ENCODE results near the gene BCL2L12. TPM values are rescaled to one million over a fixed set of nuclear protein-coding genes. Genes with fewer than 3 reads are reported as not detected.
A peak's percentile ranks its signal among the peaks of the same experiment; 100 is the strongest.

The BCL2L12 gene
- total RNA-seq, 4 donors from 2014 or later = 3.1 to 23.8 (median 3.5) TPM

DNA sequence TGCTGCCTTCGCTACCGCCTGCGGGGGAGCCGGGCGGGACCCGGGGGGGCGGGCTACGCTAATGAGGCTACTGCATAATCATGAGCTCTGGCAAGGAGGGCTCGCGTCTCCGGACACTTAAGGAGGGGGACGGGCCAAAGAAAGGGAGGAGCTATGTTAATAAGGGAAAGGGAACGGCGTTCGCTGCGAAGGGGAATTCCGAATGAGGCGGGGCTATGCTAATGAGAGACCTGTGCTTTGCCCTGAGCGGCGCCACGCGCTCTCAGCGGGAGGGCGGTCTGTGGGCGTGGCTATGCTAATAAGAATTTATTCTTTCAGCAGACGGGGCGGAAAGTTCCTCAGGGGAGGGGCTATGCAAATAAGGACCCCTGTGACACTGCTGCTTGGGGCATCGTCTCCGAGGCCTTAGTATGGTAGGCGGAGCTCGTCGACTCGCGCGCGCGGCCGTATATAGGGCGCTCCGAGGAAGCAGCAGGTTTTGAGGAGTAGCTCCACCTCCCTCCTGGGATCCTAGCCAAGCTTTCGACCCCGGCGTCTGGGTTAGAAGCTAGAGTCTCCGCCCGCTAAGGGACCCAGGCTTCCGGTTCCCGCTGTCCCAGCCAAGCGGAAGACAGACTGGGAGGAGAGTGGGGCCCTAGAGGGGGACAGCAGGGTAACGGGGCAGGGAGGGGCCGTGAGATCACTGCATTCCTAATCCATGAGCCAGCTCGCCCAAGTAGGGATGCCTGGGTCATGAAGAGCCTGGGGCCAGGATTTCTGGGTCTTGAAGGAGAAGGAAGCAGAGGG, 25.4 kb upstream of the BCL2L12 start, which contains the start of gene RRAS:
RRAS (minus strand) TSS at position 31 of the 786 bp plus-strand sequence. CDS start 45 bp downstream, outside the sequence.
- Histone ChIP-seq H3K9me3 (no peaks in the 10 kb centered on the region), H3K27ac (peak within 1 kb of the TSS; percentile 97 to 99), H3K36me3 (no peaks in the 10 kb centered on the region), H3K4me1 (peaks cover 4 to 14% of the 10 kb centered on the region in 2 donors), H3K4me3 (peak within 1 kb of the TSS; percentile 72 to 91), H3K27me3 (no peaks in the 10 kb centered on the region)
- DNase-seq = peak; percentile 99 to 100
- TF ChIP-seq, protein P1, sequence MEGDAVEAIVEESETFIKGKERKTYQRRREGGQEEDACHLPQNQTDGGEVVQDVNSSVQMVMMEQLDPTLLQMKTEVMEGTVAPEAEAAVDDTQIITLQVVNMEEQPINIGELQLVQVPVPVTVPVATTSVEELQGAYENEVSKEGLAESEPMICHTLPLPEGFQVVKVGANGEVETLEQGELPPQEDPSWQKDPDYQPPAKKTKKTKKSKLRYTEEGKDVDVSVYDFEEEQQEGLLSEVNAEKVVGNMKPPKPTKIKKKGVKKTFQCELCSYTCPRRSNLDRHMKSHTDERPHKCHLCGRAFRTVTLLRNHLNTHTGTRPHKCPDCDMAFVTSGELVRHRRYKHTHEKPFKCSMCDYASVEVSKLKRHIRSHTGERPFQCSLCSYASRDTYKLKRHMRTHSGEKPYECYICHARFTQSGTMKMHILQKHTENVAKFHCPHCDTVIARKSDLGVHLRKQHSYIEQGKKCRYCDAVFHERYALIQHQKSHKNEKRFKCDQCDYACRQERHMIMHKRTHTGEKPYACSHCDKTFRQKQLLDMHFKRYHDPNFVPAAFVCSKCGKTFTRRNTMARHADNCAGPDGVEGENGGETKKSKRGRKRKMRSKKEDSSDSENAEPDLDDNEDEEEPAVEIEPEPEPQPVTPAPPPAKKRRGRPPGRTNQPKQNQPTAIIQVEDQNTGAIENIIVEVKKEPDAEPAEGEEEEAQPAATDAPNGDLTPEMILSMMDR (IDR thresholded peaks at IDR 0.05) = peak in 1 of 4 experiments; percentile 25
- peak; percentile 75 to 93 for TF ChIP-seq POLR2A (IDR thresholded peaks at IDR 0.05)
- intact Hi-C loops (cut with DNase I; ENCODE audit: low total_unique reads) = no loop called here

DNA sequence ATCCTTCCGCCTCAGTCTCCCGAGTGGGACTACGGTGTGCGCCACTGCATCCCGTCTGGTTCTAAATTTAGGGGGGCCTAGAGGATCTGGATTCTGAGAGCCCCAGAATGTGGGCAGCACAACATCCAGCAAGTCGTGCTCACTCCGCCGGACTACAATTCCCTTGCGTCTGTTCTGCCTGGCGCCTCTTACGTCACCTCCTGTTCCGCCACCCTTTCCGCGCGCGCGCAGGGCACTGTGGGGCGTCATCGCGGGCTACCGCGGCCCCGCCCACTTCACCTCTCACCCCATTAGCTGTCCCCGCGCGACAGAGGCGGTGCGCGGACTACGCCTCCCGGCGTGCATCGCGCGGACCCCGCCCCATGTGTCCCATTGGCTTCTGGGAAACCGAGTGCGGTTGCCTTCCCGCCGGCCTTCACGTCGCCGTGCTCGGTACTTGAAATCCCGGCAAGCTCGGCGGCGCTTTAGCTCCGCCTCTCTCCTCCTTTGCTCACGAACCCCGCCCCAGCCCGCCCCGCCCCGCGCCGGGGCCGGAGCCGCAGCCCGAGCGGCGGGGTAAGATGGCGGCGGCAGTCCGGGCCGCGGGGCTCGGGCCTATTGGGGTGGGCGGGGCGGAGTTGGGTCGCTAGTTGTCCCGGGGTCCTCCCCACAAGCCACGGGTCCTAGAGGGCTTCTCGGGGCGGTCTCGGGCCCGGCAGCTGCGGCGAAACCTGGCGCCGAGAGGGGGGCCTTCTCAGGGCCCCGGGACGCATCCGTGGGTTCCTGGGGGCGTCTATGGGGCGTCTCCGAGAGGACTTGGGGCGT, 23.8 kb upstream of the BCL2L12 start, which contains the start of gene SCAF1:
SCAF1 (plus strand) TSS at position 522 of the 804 bp plus-strand sequence. CDS start 2,818 bp downstream, outside the sequence.
- Histone ChIP-seq H3K27me3 (no peaks in the 10 kb centered on the region), H3K4me3 (peak within 1 kb of the TSS; percentile 91 to 98), H3K36me3 (no peaks in the 10 kb centered on the region), H3K9me3 (no peaks in the 10 kb centered on the region), H3K4me1 (peaks cover 4 to 14% of the 10 kb centered on the region in 2 donors), H3K27ac (peak within 1 kb of the TSS; percentile 97 to 99)
- intact Hi-C loops (cut with DNase I; ENCODE audit: low total_unique reads) = no loop called here
- TF ChIP-seq, protein P1 (IDR thresholded peaks at IDR 0.05) = peak in 2 of 4 experiments; percentile 22 to 24
- TF ChIP-seq POLR2A (IDR thresholded peaks at IDR 0.05) = peak; percentile 99
- peak; percentile 99 for DNase-seq

DNA sequence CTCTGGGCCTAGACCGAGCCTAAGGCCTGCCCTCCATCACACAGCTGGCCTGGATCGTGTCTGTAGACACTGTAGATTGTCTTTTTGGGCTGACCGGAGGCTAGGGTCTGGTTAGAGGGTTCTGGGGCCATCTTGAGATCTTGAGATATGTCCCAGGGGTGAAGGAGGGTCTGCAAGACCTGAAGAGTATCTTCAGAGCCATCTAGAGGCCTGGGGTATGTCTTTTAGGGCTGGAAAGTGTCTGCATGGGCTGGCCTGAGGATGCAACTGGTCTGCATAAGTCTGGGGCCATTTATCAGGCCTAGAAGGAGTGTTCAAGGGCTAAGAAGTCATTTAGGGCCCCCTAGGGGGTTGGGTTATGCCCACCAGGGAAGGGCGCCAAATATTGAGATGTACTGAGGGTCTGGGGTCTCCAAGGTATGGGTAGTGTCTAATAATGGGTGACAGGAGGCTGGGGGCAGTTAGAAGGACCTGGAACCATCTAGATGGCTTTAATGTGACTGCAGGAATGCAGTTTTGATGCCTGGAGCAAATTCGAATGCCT, 23.2 kb upstream of the BCL2L12 start:
- no peak for TF ChIP-seq POLR2A (IDR thresholded peaks at IDR 0.05)
- TF ChIP-seq, protein P1 (IDR thresholded peaks at IDR 0.05) = no peak
- Histone ChIP-seq H3K4me3 (peak overlapping the region; percentile 91 to 98), H3K36me3 (no peaks in the 10 kb centered on the region), H3K27me3 (no peaks in the 10 kb centered on the region), H3K27ac (peak overlapping the region; percentile 83 to 97), H3K9me3 (no peaks in the 10 kb centered on the region), H3K4me1 (peaks cover 4 to 14% of the 10 kb centered on the region in 2 donors)
- intact Hi-C loops (cut with DNase I; ENCODE audit: low total_unique reads) = no loop called here
- DNase-seq = no peak

DNA sequence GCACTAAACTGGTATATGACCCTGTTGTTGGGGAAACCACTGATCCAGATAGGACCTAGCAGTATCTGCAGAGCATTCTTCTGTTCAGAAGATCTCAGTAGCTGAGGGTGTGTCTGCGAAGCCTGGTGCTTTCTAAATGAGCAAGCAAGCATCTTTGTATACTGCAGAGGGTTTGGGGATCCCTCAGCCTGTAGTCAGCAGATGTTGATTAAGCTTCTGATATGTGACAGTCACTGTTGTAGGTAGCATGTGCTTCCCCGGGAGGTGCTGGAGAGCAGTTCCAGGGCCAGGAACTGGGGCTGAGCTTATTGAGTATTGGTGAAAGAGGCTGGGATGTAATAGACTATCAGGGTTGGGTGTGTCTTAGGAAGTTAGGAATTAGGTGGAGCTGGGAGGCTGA, 22.3 kb upstream of the BCL2L12 start:
- no peaks in the 10 kb centered on the region for H3K9me3 ChIP-seq
- no peak for DNase-seq
- intact Hi-C loops (cut with DNase I; ENCODE audit: low total_unique reads) = no loop called here
- no peak for TF ChIP-seq POLR2A (IDR thresholded peaks at IDR 0.05)
- TF ChIP-seq, protein P1 (IDR thresholded peaks at IDR 0.05) = no peak
- no peak overlapping the region for H3K4me3 ChIP-seq
- H3K36me3 ChIP-seq = no peaks in the 10 kb centered on the region
- H3K27me3 ChIP-seq = no peaks in the 10 kb centered on the region
- peaks cover 4 to 14% of the 10 kb centered on the region in 2 donors for H3K4me1 ChIP-seq
- H3K27ac ChIP-seq = peak overlapping the region in 1 of 2 donors; percentile 83
